RWPE1 (cell line): ENCODE data around the gene EIF4E2.
A peak's percentile ranks its signal among the peaks of the same experiment; 100 is the strongest.

ENCODE experiments used
- CTCF ChIA-PET: fragments of 350-600 bp; sonication (Branson Sonifier 250); formaldehyde crosslinking; extraction: SDS; loops from one replicate; lab custom pipeline; 2021; lab: Yijun Ruan, JAX
- POLR2A ChIA-PET: fragments of 400-600 bp; formaldehyde crosslinking; extraction: SDS; loops from one replicate; lab custom pipeline; 2020; ENCODE audit warnings: antibody characterized with exemption; ENCODE audit not compliant: low non-redundant PET; lab: Yijun Ruan, JAX
- DNase-seq: peaks from one replicate; pipeline ENCODE4 v3.0.0; 2012; ENCODE audit warnings: low spot score
- H3K27ac ChIP-seq: fragments of 450-650 bp; 2 replicates; pipeline ENCODE4 v1.5.1; 2017
- CTCF ChIP-seq: fragments of 450-650 bp; conservative IDR thresholded peaks from 2 replicates; pipeline ENCODE4 v1.5.1; 2017; ENCODE audit warnings: low read depth, mild to moderate bottlenecking

Gene EIF4E2

GRCh38 chr2:232575404-232575746 lies 24.9 kb downstream of the EIF4E2 start:
- ChIA-PET POLR2A (no interaction called here), CTCF (no interaction called here)
- DNase-seq, result no peak
- no peak for TF ChIP-seq CTCF
- H3K27ac ChIP-seq, result peak overlapping the region; percentile 82

GRCh38 chr2:232576995-232577394 lies 26.5 kb downstream of the EIF4E2 start:
- POLR2A ChIA-PET, result no interaction called here
- DNase-seq, result no peak
- no peak overlapping the region for H3K27ac ChIP-seq
- CTCF ChIA-PET, result no interaction called here
- no peak for TF ChIP-seq CTCF

- POLR2A ChIA-PET, result no interaction called here
- no peak overlapping the region for H3K27ac ChIP-seq
- CTCF ChIA-PET, result interaction anchor here (0.6 kb wide), 1 partner anchor 1275 kb away, joined by 3 read pairs; no protein-coding TSS in a partner anchor
- no peak for DNase-seq
- no peak for TF ChIP-seq CTCF
These were observed 27.4 kb downstream of the EIF4E2 start for GRCh38 chr2:232577841-232578240.

- no peak overlapping the region for H3K27ac ChIP-seq
- no peak for TF ChIP-seq CTCF
- CTCF ChIA-PET, result interaction anchor here (0.6 kb wide), 1 partner anchor 845 kb away, joined by 3 read pairs; no protein-coding TSS in a partner anchor
- no peak for DNase-seq
- POLR2A ChIA-PET, result no interaction called here
These were observed 28.1 kb downstream of the EIF4E2 start for GRCh38 chr2:232578626-232579025.

GRCh38 chr2:232580648-232580981 lies 30.1 kb downstream of the EIF4E2 start:
- CTCF ChIA-PET, result no interaction called here
- DNase-seq, result no peak
- no peak overlapping the region for H3K27ac ChIP-seq
- POLR2A ChIA-PET, result no interaction called here
- no peak for TF ChIP-seq CTCF

- CTCF ChIA-PET, result interaction anchor here (0.6 kb wide), 1 partner anchor 1725 kb away, joined by 3 read pairs; no protein-coding TSS in a partner anchor
- H3K27ac ChIP-seq, result no peak overlapping the region
- POLR2A ChIA-PET, result no interaction called here
- no peak for DNase-seq
- TF ChIP-seq CTCF, result no peak
These were observed 31.2 kb downstream of the EIF4E2 start for GRCh38 chr2:232581725-232582124.

GRCh38 chr2:232584238-232584637 lies 33.7 kb downstream of the EIF4E2 start:
- TF ChIP-seq CTCF, result no peak
- ChIA-PET CTCF (no interaction called here), POLR2A (no interaction called here)
- no peak for DNase-seq
- no peak overlapping the region for H3K27ac ChIP-seq
